ENCODE measurements around the gene MYBBP1A.

- TF ChIP-seq CTCF (IDR thresholded peaks at IDR 0.05 in 4 of 5, conservative IDR thresholded peaks at IDR 0.05 in 1 of 5) (peak in 3 of 5 experiments; percentile 25 to 32 (median 31)), POLR2A (IDR thresholded peaks at IDR 0.05) (peak; percentile 55 to 61)
Measured at GRCh38 chr17:4554997-4555799, at the start of gene MYBBP1A.
